ENCODE results near the gene SLC22A23.

Gene SLC22A23

GRCh38 chr6:3372184-3372846 is 84.5 kb downstream of the SLC22A23 start:
- no peaks in the 10 kb centered on the region for H3K27me3 Mint-ChIP-seq (ENCODE audit: low read depth, poor library complexity)
- DNase-seq: no peak

DNA sequence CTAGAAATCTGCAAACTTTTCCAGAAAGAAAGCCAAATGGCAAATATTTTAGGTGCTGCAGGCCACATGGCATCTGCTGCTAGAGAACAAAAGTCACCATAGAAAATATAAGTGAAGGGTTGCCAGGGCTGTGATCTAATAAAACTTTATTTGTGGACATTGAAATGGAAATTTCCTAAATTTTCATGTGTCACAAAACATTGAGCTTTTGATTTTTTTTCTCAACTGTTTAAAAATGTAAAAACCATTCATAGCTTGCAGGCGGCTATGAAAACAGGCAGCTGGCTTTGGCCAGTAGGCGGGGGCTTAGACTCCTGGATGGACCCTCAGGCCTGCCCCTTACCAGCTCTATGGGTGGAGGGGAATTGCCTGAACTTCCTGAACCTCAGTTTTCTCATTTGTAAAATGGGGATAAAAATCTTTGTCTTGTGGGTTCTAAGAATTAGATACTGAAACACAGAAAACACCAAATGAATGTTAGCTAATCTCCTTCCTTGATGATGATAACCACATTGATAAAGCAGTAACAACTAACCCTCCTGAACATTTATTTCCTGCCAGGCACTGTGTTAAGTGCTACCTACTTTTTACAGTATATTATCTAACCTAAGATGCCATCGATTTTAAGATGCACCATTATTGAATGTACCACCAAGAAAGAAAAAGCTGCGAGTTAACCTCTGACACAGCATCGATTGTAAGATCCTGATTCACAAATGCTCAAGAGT is 85.5 kb downstream of the SLC22A23 start:
- no peak for TF ChIP-seq CTCF (IDR thresholded peaks at IDR 0.05)
- Mint-ChIP-seq H3K4me1 (peaks cover 36% of the 10 kb centered on the region), H3K27ac (no peak overlapping the region), H3K9me3 (no peaks in the 10 kb centered on the region), H3K27me3 (ENCODE audit: low read depth, poor library complexity) (no peaks in the 10 kb centered on the region), H3K36me3 (ENCODE audit: low read depth) (peaks cover 1% of the 10 kb centered on the region), H3K4me3 (no peak overlapping the region)
- no peak for DNase-seq

More at GRCh38 chr6:3372184-3372846, 84.5 kb downstream of the SLC22A23 start:
- Mint-ChIP-seq H3K4me1 (peaks cover 39% of the 10 kb centered on the region), H3K36me3 (ENCODE audit: low read depth) (peaks cover 4% of the 10 kb centered on the region), H3K27ac (no peak overlapping the region), H3K9me3 (no peaks in the 10 kb centered on the region), H3K4me3 (no peak overlapping the region)
- TF ChIP-seq CTCF (IDR thresholded peaks at IDR 0.05): no peak

- peaks cover 32% of the 10 kb centered on the region for H3K4me1 Mint-ChIP-seq
- H3K36me3 Mint-ChIP-seq (ENCODE audit: low read depth): no peaks in the 10 kb centered on the region
- H3K4me3 Mint-ChIP-seq: no peak overlapping the region
- no peaks in the 10 kb centered on the region for H3K27me3 Mint-ChIP-seq (ENCODE audit: low read depth, poor library complexity)
- H3K27ac Mint-ChIP-seq: no peak overlapping the region
- H3K9me3 Mint-ChIP-seq: no peaks in the 10 kb centered on the region
- DNase-seq: no peak
- no peak for TF ChIP-seq CTCF (IDR thresholded peaks at IDR 0.05)
These were observed 86.3 kb downstream of the SLC22A23 start for GRCh38 chr6:3370361-3371221.

DNA sequence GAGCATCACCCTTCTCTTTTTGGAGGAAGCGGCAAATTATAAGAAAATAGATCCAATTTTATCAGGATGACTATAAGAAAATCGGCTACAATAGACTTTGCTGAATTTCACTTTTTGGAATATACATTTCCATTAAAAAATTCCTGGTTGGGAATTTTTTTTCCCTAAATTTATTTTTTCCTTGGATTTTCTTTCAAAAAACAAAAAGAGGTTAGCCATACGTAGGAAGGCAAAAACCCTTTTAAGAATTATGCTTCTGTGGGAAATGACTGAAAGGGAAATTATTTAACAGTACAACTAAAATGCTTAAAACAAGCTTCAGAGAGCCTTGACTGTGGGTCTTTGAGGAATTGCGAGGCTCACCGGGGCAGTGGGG is 86.9 kb downstream of the SLC22A23 start:
- TF ChIP-seq CTCF (IDR thresholded peaks at IDR 0.05): no peak
- Mint-ChIP-seq H3K9me3 (no peaks in the 10 kb centered on the region), H3K36me3 (ENCODE audit: low read depth) (no peaks in the 10 kb centered on the region), H3K4me3 (no peak overlapping the region), H3K27ac (no peak overlapping the region), H3K27me3 (ENCODE audit: low read depth, poor library complexity) (no peaks in the 10 kb centered on the region), H3K4me1 (peaks cover 38% of the 10 kb centered on the region)
- DNase-seq: no peak

DNA sequence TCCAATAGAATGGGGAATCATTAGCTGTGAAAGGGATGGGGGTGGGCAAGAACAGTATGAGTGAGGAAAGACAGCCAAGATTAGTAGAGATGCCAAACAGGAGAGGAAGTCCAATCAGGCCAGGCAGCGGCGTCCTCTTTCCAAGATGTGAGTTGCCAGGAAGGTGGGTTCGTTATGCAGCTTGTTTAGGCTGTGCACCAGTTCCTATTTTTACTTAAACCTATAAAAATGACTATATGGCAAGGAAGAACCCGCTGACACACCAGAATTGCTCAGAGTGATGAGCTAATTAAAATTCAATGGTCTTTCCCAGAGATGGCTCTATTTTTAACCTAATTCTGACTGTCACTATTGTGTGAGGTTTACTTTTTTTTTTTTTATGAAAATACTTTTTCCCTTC is 88.2 kb downstream of the SLC22A23 start:
- H3K27me3 Mint-ChIP-seq (ENCODE audit: low read depth, poor library complexity): no peaks in the 10 kb centered on the region
- DNase-seq: no peak
- no peak overlapping the region for H3K27ac Mint-ChIP-seq
- H3K36me3 Mint-ChIP-seq (ENCODE audit: low read depth): no peaks in the 10 kb centered on the region
- no peak for TF ChIP-seq CTCF (IDR thresholded peaks at IDR 0.05)
- peaks cover 44% of the 10 kb centered on the region for H3K4me1 Mint-ChIP-seq
- H3K9me3 Mint-ChIP-seq: no peaks in the 10 kb centered on the region
- no peak overlapping the region for H3K4me3 Mint-ChIP-seq
